Mesenchymal stem cell (in vitro differentiated cells and primary cell): ENCODE measurements around the gene AXIN2.

ENCODE experiments used
- DNase-seq: peaks from one replicate; pipeline ENCODE4 v3.0.0-alpha.2; 2013
- H2AFZ ChIP-seq: one replicate; pipeline ENCODE4 v1.6.1; 2013; ENCODE audit warnings: low read depth, mild to moderate bottlenecking, control low read depth, inconsistent platforms, low read length, moderate library complexity
- H2AK5ac ChIP-seq: 2 replicates; pipeline ENCODE4 v1.6.1; 2013; ENCODE audit warnings: low read length, moderate library complexity, mild to moderate bottlenecking, inconsistent platforms; ENCODE audit not compliant: severe bottlenecking
- H2BK120ac ChIP-seq: one replicate; pipeline ENCODE4 v1.6.1; 2013; ENCODE audit warnings: low read depth, mild to moderate bottlenecking, inconsistent platforms, low read length, moderate library complexity
- H2BK12ac ChIP-seq, 2 experiments: one replicate each; pipeline ENCODE4 v1.6.1; 2013; ENCODE audit warnings: inconsistent platforms in 2 of 2, low read length in 2 of 2, mild to moderate bottlenecking in 2 of 2, moderate library complexity in 2 of 2, control low read depth in 1 of 2
- H2BK15ac ChIP-seq: one replicate; pipeline ENCODE4 v1.6.1; 2013; ENCODE audit warnings: mild to moderate bottlenecking, low read depth, inconsistent platforms; ENCODE audit not compliant: poor library complexity, severe bottlenecking
- H2BK5ac ChIP-seq: 2 replicates; pipeline ENCODE4 v1.6.1; 2013; ENCODE audit warnings: low read depth, mild to moderate bottlenecking, low read length, control low read depth, inconsistent platforms; ENCODE audit not compliant: poor library complexity, severe bottlenecking
- H3K14ac ChIP-seq, 2 experiments: one replicate each; pipeline ENCODE4 v1.6.1; 2013; ENCODE audit warnings: inconsistent platforms in 2 of 2, low read length in 2 of 2, control low read depth in 1 of 2, mild to moderate bottlenecking in 1 of 2, moderate library complexity in 1 of 2
- H3K18ac ChIP-seq, 2 experiments: one replicate each; pipeline ENCODE4 v1.6.1; 2013; ENCODE audit warnings: inconsistent platforms in 2 of 2, low read length in 2 of 2, control low read depth in 1 of 2, low read depth in 1 of 2, mild to moderate bottlenecking in 1 of 2
- H3K23ac ChIP-seq, 2 experiments: one replicate each; pipeline ENCODE4 v1.6.1; 2013; ENCODE audit warnings: inconsistent platforms in 2 of 2, low read length in 2 of 2, mild to moderate bottlenecking in 2 of 2, moderate library complexity in 2 of 2, control low read depth in 1 of 2
- H3K27ac ChIP-seq: 2 replicates; pipeline ENCODE4 v1.5.1; 2013; ENCODE audit warnings: mild to moderate bottlenecking, moderate library complexity, low read length, control low read depth, inconsistent platforms; ENCODE audit not compliant: poor library complexity, severe bottlenecking
- H3K27me3 ChIP-seq, 2 experiments: 2 replicates each; pipeline versions ENCODE4 v1.6.1 to v1.7.0; 2013; ENCODE audit warnings: low read length in 2 of 2, mild to moderate bottlenecking in 2 of 2, moderate library complexity in 2 of 2, control low read depth in 1 of 2, inconsistent platforms in 1 of 2; ENCODE audit not compliant: control insufficient read depth in 1 of 2, insufficient read depth in 1 of 2
- H3K36me3 ChIP-seq, 2 experiments: 2 replicates each; pipeline versions ENCODE4 v1.6.1 to v1.7.0; 2013; ENCODE audit warnings: low read length in 2 of 2, control low read depth in 1 of 2, inconsistent platforms in 1 of 2, low read depth in 1 of 2, mild to moderate bottlenecking in 1 of 2; ENCODE audit not compliant: insufficient read depth in 2 of 2, control insufficient read depth in 1 of 2
- H3K4ac ChIP-seq, 2 experiments: one replicate each; pipeline ENCODE4 v1.6.1; 2013; ENCODE audit warnings: inconsistent platforms in 2 of 2, low read length in 2 of 2, mild to moderate bottlenecking in 2 of 2, moderate library complexity in 2 of 2, control low read depth in 1 of 2, low read depth in 1 of 2
- H3K4me1 ChIP-seq: 2 replicates; pipeline ENCODE4 v1.6.1; 2013; ENCODE audit warnings: low read depth, low read length, control low read depth; ENCODE audit not compliant: control insufficient read depth, insufficient read depth
- H3K4me2 ChIP-seq: 2 replicates; pipeline ENCODE4 v1.6.1; 2013; ENCODE audit warnings: low read length, mild to moderate bottlenecking, inconsistent platforms; ENCODE audit not compliant: poor library complexity, severe bottlenecking
- H3K4me3 ChIP-seq, 2 experiments: 2 replicates each; pipeline versions ENCODE4 v1.5.1 to v1.7.0; 2013; ENCODE audit warnings: low read length in 2 of 2, mild to moderate bottlenecking in 2 of 2, control low read depth in 1 of 2, low read depth in 1 of 2; ENCODE audit not compliant: insufficient read depth in 1 of 2
- H3K79me1 ChIP-seq: replicated peaks from 2 replicates; pipeline ENCODE4 v1.6.1; 2013; ENCODE audit warnings: mild to moderate bottlenecking, control low read depth, low read length, inconsistent platforms; ENCODE audit not compliant: poor library complexity, severe bottlenecking
- H3K9ac ChIP-seq: 2 replicates; pipeline ENCODE4 v1.7.0; 2013; ENCODE audit warnings: mild to moderate bottlenecking, low read length, moderate library complexity
- H3K9me3 ChIP-seq: 2 replicates; pipeline ENCODE4 v1.7.0; 2013; ENCODE audit warnings: mild to moderate bottlenecking, low read length; ENCODE audit not compliant: control insufficient read depth
- H4K8ac ChIP-seq: one replicate; pipeline ENCODE4 v1.6.1; 2013; ENCODE audit warnings: inconsistent platforms, mild to moderate bottlenecking, low read length, moderate library complexity
- H4K91ac ChIP-seq: one replicate; pipeline ENCODE4 v1.6.1; 2013; ENCODE audit warnings: mild to moderate bottlenecking, low read length, inconsistent platforms
- WGBS: methylation state at CpG from one replicate; pipeline ENCODE4 v1.1.7; 2013; ENCODE audit warnings: mixed read lengths; 5-methylcytosine and 5-hydroxymethylcytosine counted together

AXIN2 gene

GRCh38 chr17:65599650-65600049 lies 38.2 kb upstream of the AXIN2 start:
- Histone ChIP-seq H3K18ac (no peak overlapping the region), H3K27me3 (no peaks in the 10 kb centered on the region), H3K4ac (no peak overlapping the region), H3K79me1 (no peaks in the 10 kb centered on the region), H2BK12ac (no peak overlapping the region), H2AK5ac (no peak overlapping the region), H3K4me1 (peaks cover 4% of the 10 kb centered on the region), H3K9ac (no peak overlapping the region), H4K8ac (no peak overlapping the region), H2BK5ac (no peak overlapping the region), H3K4me2 (no peak overlapping the region), H3K9me3 (no peaks in the 10 kb centered on the region), H3K4me3 (no peak overlapping the region), H2BK15ac (no peak overlapping the region), H2AFZ (no peak overlapping the region), H3K27ac (no peak overlapping the region), H4K91ac (no peak overlapping the region), H2BK120ac (no peak overlapping the region), H3K23ac (no peak overlapping the region), H3K36me3 (no peaks in the 10 kb centered on the region), H3K14ac (no peak overlapping the region)
- no peak for DNase-seq
- 97% methylated on average over 5 of the region's 5 CpGs for WGBS

GRCh38 chr17:65598746-65599145 lies 37.3 kb upstream of the AXIN2 start:
- H3K9me3 ChIP-seq: no peaks in the 10 kb centered on the region
- no peak overlapping the region for H3K14ac ChIP-seq
- H4K91ac ChIP-seq: no peak overlapping the region
- H2BK15ac ChIP-seq: no peak overlapping the region
- H3K4me3 ChIP-seq: no peak overlapping the region
- H4K8ac ChIP-seq: no peak overlapping the region
- H2AFZ ChIP-seq: no peak overlapping the region
- H3K27me3 ChIP-seq: no peaks in the 10 kb centered on the region
- H3K9ac ChIP-seq: no peak overlapping the region
- H2AK5ac ChIP-seq: no peak overlapping the region
- no peak overlapping the region for H3K23ac ChIP-seq
- peaks cover 5% of the 10 kb centered on the region for H3K4me1 ChIP-seq
- DNase-seq: no peak
- 95% methylated on average over 1 of the region's 1 CpG for WGBS
- no peaks in the 10 kb centered on the region for H3K36me3 ChIP-seq
- H3K79me1 ChIP-seq: no peaks in the 10 kb centered on the region
- no peak overlapping the region for H3K27ac ChIP-seq
- H2BK5ac ChIP-seq: no peak overlapping the region
- no peak overlapping the region for H3K18ac ChIP-seq
- no peak overlapping the region for H2BK120ac ChIP-seq
- no peak overlapping the region for H3K4me2 ChIP-seq
- no peak overlapping the region for H2BK12ac ChIP-seq
- no peak overlapping the region for H3K4ac ChIP-seq

- Histone ChIP-seq H2BK12ac (no peak overlapping the region), H3K9ac (no peak overlapping the region), H3K18ac (no peak overlapping the region), H4K91ac (no peak overlapping the region), H3K23ac (no peak overlapping the region), H2BK5ac (no peak overlapping the region), H4K8ac (no peak overlapping the region), H3K4me1 (peaks cover 5% of the 10 kb centered on the region), H2BK120ac (no peak overlapping the region), H3K4me3 (no peak overlapping the region), H3K9me3 (no peaks in the 10 kb centered on the region), H2BK15ac (no peak overlapping the region), H3K27ac (no peak overlapping the region), H2AK5ac (no peak overlapping the region), H3K36me3 (no peaks in the 10 kb centered on the region), H2AFZ (no peak overlapping the region), H3K79me1 (no peaks in the 10 kb centered on the region), H3K14ac (no peak overlapping the region), H3K4me2 (no peak overlapping the region), H3K4ac (no peak overlapping the region), H3K27me3 (no peaks in the 10 kb centered on the region)
- WGBS: 82% methylated on average over 3 of the region's 4 CpGs
- no peak for DNase-seq
Measured at GRCh38 chr17:65595071-65595656, 33.7 kb upstream of the AXIN2 start.

GRCh38 chr17:65593855-65594845 lies 32.7 kb upstream of the AXIN2 start:
- H3K27me3 ChIP-seq: no peaks in the 10 kb centered on the region
- H3K14ac ChIP-seq: no peak overlapping the region
- H2BK5ac ChIP-seq: no peak overlapping the region
- H3K4me3 ChIP-seq: peak overlapping the region in 1 of 2 experiments; percentile 67
- H3K4ac ChIP-seq: no peak overlapping the region
- H2BK15ac ChIP-seq: no peak overlapping the region
- DNase-seq: peak; percentile 32
- no peak overlapping the region for H2BK120ac ChIP-seq
- no peak overlapping the region for H4K91ac ChIP-seq
- peak overlapping the region; percentile 67 for H3K4me2 ChIP-seq
- H3K23ac ChIP-seq: no peak overlapping the region
- H4K8ac ChIP-seq: no peak overlapping the region
- no peaks in the 10 kb centered on the region for H3K36me3 ChIP-seq
- peak overlapping the region; percentile 67 for H3K9ac ChIP-seq
- H2AFZ ChIP-seq: no peak overlapping the region
- peaks cover 5% of the 10 kb centered on the region for H3K4me1 ChIP-seq
- H2BK12ac ChIP-seq: no peak overlapping the region
- WGBS: 4% methylated on average over 17 of the region's 18 CpGs
- no peaks in the 10 kb centered on the region for H3K9me3 ChIP-seq
- no peaks in the 10 kb centered on the region for H3K79me1 ChIP-seq
- H3K27ac ChIP-seq: no peak overlapping the region
- no peak overlapping the region for H3K18ac ChIP-seq
- H2AK5ac ChIP-seq: peak overlapping the region; percentile 18
